BLaER1 treated with 17β-estradiol and CSF1 and Interleukin-3, amounts not matched to agents 10 nM and 100 nM (cell line): Measurements from ENCODE around the gene NGF.
"Not testable (repeated sequence)": the region's sequence is repeated elsewhere in the genome, so short reads cannot be mapped to it uniquely, and the experiment has no call there.

Experiments
- H3K27ac ChIP-seq, 11 experiments: shearing (Covaris generic); formaldehyde crosslinking; 2 replicates each; pipeline ENCODE4 v1.8.1; 2022
- H3K27me3 ChIP-seq, 11 experiments: shearing (Covaris generic); formaldehyde crosslinking; 2 replicates each; pipeline ENCODE4 v1.8.1; 2022
- H3K36me3 ChIP-seq, 11 experiments: shearing (Covaris generic); formaldehyde crosslinking; 2 replicates each; pipeline ENCODE4 v1.8.1; 2022
- H3K4me1 ChIP-seq, 10 experiments: shearing (Covaris generic); formaldehyde crosslinking; 2 replicates each; pipeline ENCODE4 v1.8.1; 2022
- H3K4me2 ChIP-seq, 11 experiments: shearing (Covaris generic); formaldehyde crosslinking; 2 replicates each; pipeline ENCODE4 v1.8.1; 2022
- H3K4me3 ChIP-seq, 10 experiments: shearing (Covaris generic); formaldehyde crosslinking; 2 replicates each; pipeline ENCODE4 v1.8.1; 2022
- H3K9ac ChIP-seq, 11 experiments: shearing (Covaris generic); formaldehyde crosslinking; 2 replicates each; pipeline ENCODE4 v1.8.1; 2022
- H3K9me3 ChIP-seq, 11 experiments: shearing (Covaris generic); formaldehyde crosslinking; replicated peaks in 1 of 11; 2 replicates each; pipeline ENCODE4 v1.8.1; 2022
- H4K20me1 ChIP-seq, 11 experiments: shearing (Covaris generic); formaldehyde crosslinking; 2 replicates each; pipeline ENCODE4 v1.8.1; 2022
- Cebpa-rat ChIP-seq, 11 experiments: shearing (Covaris generic); IDR thresholded peaks; 2 replicates each; pipeline ENCODE4 v1.8.1; 2022

NGF gene

GRCh38 chr1:115337633-115338456 lies at the start of gene NGF:
Gene NGF, minus strand, starts transcription at chr1:115338249. Its CDS starts 51,454 bp downstream, at chr1:115286795.
- Histone ChIP-seq H3K9me3 (peaks cover 6 to 17% (median 14%) of the 10 kb centered on the region in 11 experiments; a peak in 18 of 22 replicates), H3K4me3 (no peak within 1 kb of the TSS), H3K4me1 (peaks cover 25 to 52% (median 31%) of the 10 kb centered on the region in 10 experiments), H3K27ac (no peak within 1 kb of the TSS), H3K27me3 (no peaks in the 10 kb centered on the region), H3K4me2 (no peak within 1 kb of the TSS), H4K20me1 (no peaks in the 10 kb centered on the region; a peak in 1 of 22 replicates), H3K36me3 (no peaks in the 10 kb centered on the region), H3K9ac (no peak within 1 kb of the TSS)
- no peak for TF ChIP-seq Cebpa-rat (IDR thresholded peaks at IDR 0.05)

GRCh38 chr1:115383455-115383854 lies 45.4 kb upstream of the NGF start:
- H3K9me3 ChIP-seq, result peaks cover 5 to 24% (median 15%) of the 10 kb centered on the region in 11 experiments; a peak in 18 of 22 replicates
- H4K20me1 ChIP-seq, H3K4me2 ChIP-seq, H3K27me3 ChIP-seq, H3K9ac ChIP-seq, H3K27ac ChIP-seq, H3K36me3 ChIP-seq, H3K4me3 ChIP-seq, H3K4me1 ChIP-seq: not testable (repeated sequence)

- H3K27ac ChIP-seq, result no peak overlapping the region
- H3K36me3 ChIP-seq, result no peaks in the 10 kb centered on the region
- H4K20me1 ChIP-seq, result no peaks in the 10 kb centered on the region
- H3K9me3 ChIP-seq, result peaks cover 0 to 4% (median 0%) of the 10 kb centered on the region in 11 experiments; a peak in 1 of 22 replicates
- H3K4me1 ChIP-seq, result 0 out of 20 replicates have a peak, but pooled peaks cover 0 to 6% (median 0%) of the 10 kb centered on the region in 10 experiments
- no peak overlapping the region for H3K9ac ChIP-seq
- H3K27me3 ChIP-seq, result no peaks in the 10 kb centered on the region
- TF ChIP-seq Cebpa-rat (IDR thresholded peaks at IDR 0.05), result no peak
- H3K4me3 ChIP-seq, result no peak overlapping the region
- no peak overlapping the region for H3K4me2 ChIP-seq
Observed at GRCh38 chr1:115379943-115380342, 41.9 kb upstream of the NGF start.

- Histone ChIP-seq H3K4me1 (peaks cover 0 to 16% (median 0%) of the 10 kb centered on the region in 10 experiments; a peak in 5 of 20 replicates), H3K4me2 (no peak overlapping the region), H3K4me3 (no peak overlapping the region), H4K20me1 (no peaks in the 10 kb centered on the region), H3K27ac (no peak overlapping the region), H3K9ac (no peak overlapping the region), H3K36me3 (no peaks in the 10 kb centered on the region), H3K27me3 (no peaks in the 10 kb centered on the region), H3K9me3 (no peaks in the 10 kb centered on the region)
- no peak for TF ChIP-seq Cebpa-rat (IDR thresholded peaks at IDR 0.05)
Observed at GRCh38 chr1:115377411-115377810, 39.4 kb upstream of the NGF start.

DNA sequence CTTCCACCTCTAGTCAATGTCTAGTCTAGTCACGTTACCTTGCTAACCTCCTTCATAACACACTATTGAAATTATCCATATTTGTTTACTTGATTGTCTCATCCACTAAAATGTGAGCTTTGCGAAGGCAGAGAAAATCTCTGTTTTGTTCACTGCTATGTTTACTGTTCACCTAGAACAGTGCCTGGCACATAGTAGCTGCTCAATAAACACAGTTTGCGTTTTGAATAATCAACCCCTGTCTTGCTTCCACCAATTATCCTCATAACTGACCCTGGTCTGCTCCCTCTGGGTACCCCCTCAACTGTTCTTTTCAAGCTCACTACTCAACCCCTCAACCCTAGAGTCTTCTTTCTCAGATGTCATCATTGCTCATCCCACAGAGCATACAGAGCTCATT lies 36.5 kb upstream of the NGF start:
- no peak overlapping the region for H3K4me3 ChIP-seq
- no peaks in the 10 kb centered on the region for H3K9me3 ChIP-seq
- no peak for TF ChIP-seq Cebpa-rat (IDR thresholded peaks at IDR 0.05)
- no peaks in the 10 kb centered on the region for H3K27me3 ChIP-seq
- H3K27ac ChIP-seq, result no peak overlapping the region
- no peaks in the 10 kb centered on the region for H3K36me3 ChIP-seq
- no peaks in the 10 kb centered on the region for H4K20me1 ChIP-seq
- H3K4me1 ChIP-seq, result peaks cover 0 to 13% (median 0%) of the 10 kb centered on the region in 10 experiments; a peak in 5 of 20 replicates
- H3K9ac ChIP-seq, result no peak overlapping the region
- no peak overlapping the region for H3K4me2 ChIP-seq

DNA sequence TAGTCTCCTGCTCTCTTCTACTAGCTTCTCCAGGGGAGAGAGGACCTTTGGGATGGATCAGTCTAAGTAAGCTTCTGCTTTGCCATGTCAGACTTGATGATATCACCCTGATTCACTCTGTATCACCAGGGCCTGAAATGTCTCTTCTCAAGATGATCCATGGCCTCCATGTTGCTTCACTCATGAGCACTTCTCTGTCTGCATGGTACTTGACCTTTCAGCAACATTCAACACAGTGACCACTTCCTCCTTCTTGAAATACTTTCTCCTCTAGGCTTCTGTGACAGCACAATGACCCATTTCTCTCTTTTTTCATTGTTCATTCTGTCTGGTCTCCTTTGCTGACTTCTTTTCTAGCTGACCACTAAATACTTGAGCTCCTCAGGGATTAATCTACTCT lies 35.3 kb upstream of the NGF start:
- Histone ChIP-seq H3K27me3 (no peaks in the 10 kb centered on the region), H3K9me3 (no peaks in the 10 kb centered on the region), H4K20me1 (no peaks in the 10 kb centered on the region), H3K27ac (no peak overlapping the region), H3K4me2 (peak overlapping the region in 3 of 11 experiments; percentile 20 to 39 (median 27); a peak in 5 of 22 replicates), H3K4me1 (peaks cover 0 to 13% (median 0%) of the 10 kb centered on the region in 10 experiments; a peak in 5 of 20 replicates), H3K4me3 (no peak overlapping the region), H3K36me3 (no peaks in the 10 kb centered on the region), H3K9ac (no peak overlapping the region)
- no peak for TF ChIP-seq Cebpa-rat (IDR thresholded peaks at IDR 0.05)

GRCh38 chr1:115365738-115366137 lies 27.7 kb upstream of the NGF start:
- Histone ChIP-seq H3K4me3 (no peak overlapping the region), H3K4me2 (no peak overlapping the region), H3K27ac (no peak overlapping the region), H3K9me3 (peaks cover 8 to 14% (median 11%) of the 10 kb centered on the region in 11 experiments), H3K9ac (no peak overlapping the region), H4K20me1 (no peaks in the 10 kb centered on the region), H3K27me3 (no peaks in the 10 kb centered on the region), H3K4me1 (peaks cover 0 to 19% (median 11%) of the 10 kb centered on the region in 10 experiments; a peak in 12 of 20 replicates), H3K36me3 (no peaks in the 10 kb centered on the region)
- TF ChIP-seq Cebpa-rat (IDR thresholded peaks at IDR 0.05), result no peak

DNA sequence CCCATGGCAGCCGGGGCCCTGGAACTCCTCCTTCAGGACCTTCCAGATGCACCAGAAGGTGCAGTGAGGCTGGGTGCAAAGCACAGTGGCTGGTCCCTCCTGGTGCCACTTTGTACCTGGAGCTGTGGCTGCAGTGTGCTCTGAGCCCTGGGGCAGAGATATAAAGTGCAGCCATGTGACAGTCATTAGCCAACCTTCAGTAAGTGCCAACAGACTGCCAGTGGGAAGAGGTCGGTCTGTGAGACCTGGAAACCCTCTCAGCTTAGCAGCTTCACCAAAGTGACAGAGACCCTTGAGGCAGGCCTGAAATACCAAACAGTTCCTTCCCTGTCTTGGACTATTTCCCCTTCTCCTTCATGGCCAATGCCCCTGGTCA lies 26.7 kb upstream of the NGF start:
- Histone ChIP-seq H3K4me2 (peak overlapping the region in 6 of 11 experiments; percentile 24 to 63 (median 38); a peak in 9 of 22 replicates), H3K27ac (no peak overlapping the region), H3K4me3 (no peak overlapping the region)

DNA sequence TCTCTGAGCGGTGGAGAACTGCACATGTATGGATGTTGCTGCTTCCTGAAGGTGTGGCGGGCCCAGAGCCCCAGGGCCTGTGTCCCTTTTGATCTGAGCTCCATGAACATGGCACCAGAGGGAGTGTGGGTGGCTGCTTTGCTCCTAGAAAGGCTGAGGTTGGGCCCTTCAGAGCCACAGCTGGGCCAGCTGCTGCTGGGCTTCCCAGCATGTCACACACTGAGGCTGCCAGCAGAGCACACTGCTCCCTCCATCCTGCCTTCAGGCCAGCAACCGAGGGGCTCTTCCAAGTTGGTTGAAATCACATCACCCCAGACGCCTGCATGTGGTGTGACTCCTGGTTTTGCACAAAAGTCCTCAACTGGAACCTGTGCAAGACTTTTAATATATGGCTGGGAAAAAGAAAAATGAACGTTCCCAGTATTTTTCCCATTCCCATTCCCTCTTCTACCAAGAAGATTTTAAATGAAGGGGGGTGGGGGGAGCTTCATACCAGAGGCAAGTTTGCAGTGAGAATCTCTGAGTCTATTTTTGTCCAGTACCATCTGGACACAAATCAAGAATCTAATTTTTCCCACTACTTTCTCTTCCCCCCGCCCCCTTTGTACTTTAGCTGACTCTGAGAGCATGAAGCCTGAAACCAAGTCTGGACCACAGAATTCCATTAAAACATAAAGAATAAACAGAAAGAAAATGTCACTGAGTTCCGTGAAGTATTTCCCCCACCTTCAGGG lies 26.2 kb upstream of the NGF start:
- peaks cover 20 to 27% (median 23%) of the 10 kb centered on the region in 11 experiments for H3K9me3 ChIP-seq
- H3K4me3 ChIP-seq, result no peak overlapping the region
- peak overlapping the region in 8 of 11 experiments; percentile 15 to 63 (median 32); a peak in 12 of 22 replicates for H3K4me2 ChIP-seq
- H3K4me1 ChIP-seq, result peaks cover 0 to 19% (median 11%) of the 10 kb centered on the region in 10 experiments; a peak in 12 of 20 replicates
- no peaks in the 10 kb centered on the region for H3K36me3 ChIP-seq
- TF ChIP-seq Cebpa-rat (IDR thresholded peaks at IDR 0.05), result no peak
- H4K20me1 ChIP-seq, result no peaks in the 10 kb centered on the region
- no peaks in the 10 kb centered on the region for H3K27me3 ChIP-seq
- no peak overlapping the region for H3K9ac ChIP-seq
- no peak overlapping the region for H3K27ac ChIP-seq

More for the DNA sequence above, 26.7 kb upstream of the NGF start:
- TF ChIP-seq Cebpa-rat (IDR thresholded peaks at IDR 0.05), result no peak
- H4K20me1 ChIP-seq, result no peaks in the 10 kb centered on the region
- H3K9ac ChIP-seq, result no peak overlapping the region
- peaks cover 18 to 23% (median 21%) of the 10 kb centered on the region in 11 experiments for H3K9me3 ChIP-seq
- no peaks in the 10 kb centered on the region for H3K27me3 ChIP-seq
- H3K36me3 ChIP-seq, result no peaks in the 10 kb centered on the region
- H3K4me1 ChIP-seq, result peaks cover 0 to 19% (median 11%) of the 10 kb centered on the region in 10 experiments; a peak in 12 of 20 replicates
